ENCODE data around the gene PORCN. TPM values are rescaled to one million over a fixed set of nuclear protein-coding genes. Genes with fewer than 3 reads are reported as not detected.
A peak's percentile ranks its signal among the peaks of the same experiment; 100 is the strongest.

PORCN gene
- total RNA-seq, 2 donors from 2014 or later: 15.0 to 19.1 TPM

- H3K36me3 ChIP-seq: no peaks in the 10 kb centered on the region
- no peaks in the 10 kb centered on the region for H3K27me3 ChIP-seq (replicated peaks; ENCODE audit: insufficient read depth)
- H3K4me3 ChIP-seq: peak overlapping the region; percentile 92
- peak overlapping the region; percentile 73 to 85 for H3K27ac ChIP-seq
- TF ChIP-seq CTCF (IDR thresholded peaks at IDR 0.05): no peak
- no peaks in the 10 kb centered on the region for H3K9me3 ChIP-seq
- DNase-seq (ENCODE audit: low spot score): no peak
- ATAC-seq (ENCODE audit: insufficient number of reproducible peaks, low FRiP score, low read depth): no peak
- peaks cover 0 to 3% of the 10 kb centered on the region in 2 donors for H3K4me1 ChIP-seq (ENCODE audit: control insufficient read depth in 1 of 2, low read depth in 2 of 2)
Observed at GRCh38 chrX:48476919-48477318, 31.9 kb upstream of the PORCN start.

GRCh38 chrX:48477960-48478755 lies 30.6 kb upstream of the PORCN start:
- ATAC-seq (ENCODE audit: insufficient number of reproducible peaks, low FRiP score, low read depth) (no peak), DNase-seq (ENCODE audit: low spot score) (no peak)
- Histone ChIP-seq H3K36me3 (peaks cover 3% of the 10 kb centered on the region), H3K4me3 (no peak overlapping the region), H3K27me3 (replicated peaks; ENCODE audit: insufficient read depth) (no peaks in the 10 kb centered on the region), H3K9me3 (no peaks in the 10 kb centered on the region), H3K27ac (no peak overlapping the region), H3K4me1 (ENCODE audit: control insufficient read depth in 1 of 2, low read depth in 2 of 2) (peaks cover 0 to 3% of the 10 kb centered on the region in 2 donors)
- TF ChIP-seq CTCF (IDR thresholded peaks at IDR 0.05): no peak

GRCh38 chrX:48478806-48479205 lies 30.0 kb upstream of the PORCN start:
- H3K9me3 ChIP-seq: no peaks in the 10 kb centered on the region
- no peak overlapping the region for H3K27ac ChIP-seq
- peaks cover 0 to 3% of the 10 kb centered on the region in 2 donors for H3K4me1 ChIP-seq (ENCODE audit: control insufficient read depth in 1 of 2, low read depth in 2 of 2)
- no peak for ATAC-seq (ENCODE audit: insufficient number of reproducible peaks, low FRiP score, low read depth)
- peaks cover 3% of the 10 kb centered on the region for H3K36me3 ChIP-seq
- no peak overlapping the region for H3K4me3 ChIP-seq
- no peak for DNase-seq (ENCODE audit: low spot score)
- H3K27me3 ChIP-seq (replicated peaks; ENCODE audit: insufficient read depth): no peaks in the 10 kb centered on the region
- no peak for TF ChIP-seq CTCF (IDR thresholded peaks at IDR 0.05)

- no peak for TF ChIP-seq CTCF (IDR thresholded peaks at IDR 0.05)
- ATAC-seq (ENCODE audit: insufficient number of reproducible peaks, low FRiP score, low read depth) (no peak), DNase-seq (ENCODE audit: low spot score) (no peak)
- Histone ChIP-seq H3K4me3 (no peak overlapping the region), H3K27me3 (replicated peaks; ENCODE audit: insufficient read depth) (no peaks in the 10 kb centered on the region), H3K27ac (no peak overlapping the region), H3K4me1 (ENCODE audit: control insufficient read depth in 1 of 2, low read depth in 2 of 2) (peaks cover 0 to 3% of the 10 kb centered on the region in 2 donors), H3K9me3 (no peaks in the 10 kb centered on the region), H3K36me3 (peaks cover 3% of the 10 kb centered on the region)
Observed at GRCh38 chrX:48480142-48480541, 28.6 kb upstream of the PORCN start.

- H3K4me1 ChIP-seq (ENCODE audit: control insufficient read depth in 1 of 2, low read depth in 2 of 2): peaks cover 0 to 3% of the 10 kb centered on the region in 2 donors
- H3K36me3 ChIP-seq: peaks cover 3% of the 10 kb centered on the region
- DNase-seq (ENCODE audit: low spot score) (no peak), ATAC-seq (ENCODE audit: insufficient number of reproducible peaks, low FRiP score, low read depth) (no peak)
- H3K27me3 ChIP-seq (replicated peaks; ENCODE audit: insufficient read depth): no peaks in the 10 kb centered on the region
- H3K9me3 ChIP-seq: no peaks in the 10 kb centered on the region
- no peak overlapping the region for H3K27ac ChIP-seq
- H3K4me3 ChIP-seq: no peak overlapping the region
- no peak for TF ChIP-seq CTCF (IDR thresholded peaks at IDR 0.05)
Observed at GRCh38 chrX:48480583-48480982, 28.2 kb upstream of the PORCN start.

Measured in thoracic aorta (tissue), 2 donors.